Measurements from ENCODE around the gene FRG2. TPM values are rescaled to one million over a fixed set of nuclear protein-coding genes. Genes with fewer than 3 reads are reported as not detected.
"Not testable (repeated sequence)": the region's sequence is repeated elsewhere in the genome, so short reads cannot be mapped to it uniquely, and the experiment has no call there.

The FRG2 gene
- total RNA-seq, 1 experiment from 2014 or later: 0.23 TPM

DNA sequence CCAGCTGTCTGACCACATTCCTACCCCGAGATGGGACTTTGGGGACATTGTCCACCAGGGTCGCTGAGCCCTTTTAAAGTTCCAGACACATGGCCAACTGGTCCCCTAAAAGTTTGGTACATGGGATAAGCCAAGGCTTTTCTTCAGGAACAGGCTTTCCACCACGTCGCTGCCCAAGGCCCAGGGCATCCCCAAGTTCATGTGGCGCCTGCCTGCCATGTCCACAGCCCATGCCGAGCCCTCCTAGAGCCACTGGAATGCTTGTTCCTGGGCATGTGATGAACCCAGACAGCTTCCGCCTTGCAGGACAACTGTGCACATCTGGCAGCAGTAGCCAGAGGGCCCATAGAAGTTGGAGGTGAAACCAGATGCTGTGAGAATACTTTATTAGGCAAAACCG, 45.1 kb downstream of the FRG2 start:
- Mint-ChIP-seq H3K4me1 (ENCODE audit: low read depth, unreplicated experiment) (no peaks in the 10 kb centered on the region), H3K27me3 (ENCODE audit: insufficient read depth, unreplicated experiment) (no peaks in the 10 kb centered on the region), H3K27ac (ENCODE audit: unreplicated experiment) (no peak overlapping the region), H3K4me3 (ENCODE audit: unreplicated experiment) (no peak overlapping the region), H3K9me3 (ENCODE audit: unreplicated experiment) (no peaks in the 10 kb centered on the region), H3K36me3 (ENCODE audit: insufficient read depth, unreplicated experiment) (no peaks in the 10 kb centered on the region)
- intact Hi-C loops (cut with micrococcal nuclease; ENCODE audit: unreplicated experiment): no loop called here
- TF ChIP-seq, protein P1, sequence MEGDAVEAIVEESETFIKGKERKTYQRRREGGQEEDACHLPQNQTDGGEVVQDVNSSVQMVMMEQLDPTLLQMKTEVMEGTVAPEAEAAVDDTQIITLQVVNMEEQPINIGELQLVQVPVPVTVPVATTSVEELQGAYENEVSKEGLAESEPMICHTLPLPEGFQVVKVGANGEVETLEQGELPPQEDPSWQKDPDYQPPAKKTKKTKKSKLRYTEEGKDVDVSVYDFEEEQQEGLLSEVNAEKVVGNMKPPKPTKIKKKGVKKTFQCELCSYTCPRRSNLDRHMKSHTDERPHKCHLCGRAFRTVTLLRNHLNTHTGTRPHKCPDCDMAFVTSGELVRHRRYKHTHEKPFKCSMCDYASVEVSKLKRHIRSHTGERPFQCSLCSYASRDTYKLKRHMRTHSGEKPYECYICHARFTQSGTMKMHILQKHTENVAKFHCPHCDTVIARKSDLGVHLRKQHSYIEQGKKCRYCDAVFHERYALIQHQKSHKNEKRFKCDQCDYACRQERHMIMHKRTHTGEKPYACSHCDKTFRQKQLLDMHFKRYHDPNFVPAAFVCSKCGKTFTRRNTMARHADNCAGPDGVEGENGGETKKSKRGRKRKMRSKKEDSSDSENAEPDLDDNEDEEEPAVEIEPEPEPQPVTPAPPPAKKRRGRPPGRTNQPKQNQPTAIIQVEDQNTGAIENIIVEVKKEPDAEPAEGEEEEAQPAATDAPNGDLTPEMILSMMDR (IDR thresholded peaks at IDR 0.05; ENCODE audit: insufficient read depth in 1 of 2, low read depth in 1 of 2, low read length in 1 of 2, severe bottlenecking in 1 of 2, unreplicated experiment in 1 of 2): no peak
- ChIA-PET CTCF (no interaction called here), POLR2A (no interaction called here)
- H3K4me3 ChIP-seq (ENCODE audit: low read depth, low read length): no peak overlapping the region
- no peaks in the 10 kb centered on the region for H3K27me3 ChIP-seq (replicated peaks; ENCODE audit: control insufficient read depth, insufficient read depth, low read length)
- H3K36me3 ChIP-seq (ENCODE audit: control insufficient read depth, insufficient read depth, low read length): no peaks in the 10 kb centered on the region
- no peaks in the 10 kb centered on the region for H3K4me1 ChIP-seq
- no peak for DNase-seq
- no TSS peak for BruUV-seq (replicated peaks)
- no peaks in the 10 kb centered on the region for H3K9me3 ChIP-seq

DNA sequence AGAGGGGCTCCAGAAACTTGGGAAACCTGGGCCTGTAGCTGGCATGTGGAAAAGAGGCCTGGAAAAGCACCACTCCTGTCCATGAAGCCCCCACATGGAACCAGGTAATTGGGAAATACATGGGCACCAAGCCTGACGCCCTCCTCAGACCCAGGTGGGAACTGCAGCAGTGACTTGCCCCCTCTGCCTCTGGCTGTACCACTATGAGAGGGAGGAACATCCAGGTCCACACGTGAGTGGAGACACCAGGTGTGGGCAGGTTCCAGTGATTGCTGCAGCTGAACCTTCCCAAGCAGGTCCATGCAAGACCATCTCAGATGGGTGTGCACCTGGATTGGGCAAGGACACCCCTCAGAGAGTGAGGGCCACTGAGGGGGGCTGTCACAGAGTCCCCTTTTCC, 46.8 kb downstream of the FRG2 start:
- H3K27ac Mint-ChIP-seq (ENCODE audit: unreplicated experiment); H3K36me3 ChIP-seq (ENCODE audit: control insufficient read depth, insufficient read depth, low read length); DNase-seq; CTCF ChIA-PET; intact Hi-C loops (cut with micrococcal nuclease; ENCODE audit: unreplicated experiment); H3K4me1 Mint-ChIP-seq (ENCODE audit: low read depth, unreplicated experiment); POLR2A ChIA-PET; H3K9me3 ChIP-seq; H3K36me3 Mint-ChIP-seq (ENCODE audit: insufficient read depth, unreplicated experiment); BruUV-seq (replicated peaks); H3K9me3 Mint-ChIP-seq (ENCODE audit: unreplicated experiment); H3K27me3 ChIP-seq (replicated peaks; ENCODE audit: control insufficient read depth, insufficient read depth, low read length); H3K27me3 Mint-ChIP-seq (ENCODE audit: insufficient read depth, unreplicated experiment); H3K4me3 ChIP-seq (ENCODE audit: low read depth, low read length); H3K4me3 Mint-ChIP-seq (ENCODE audit: unreplicated experiment); H3K4me1 ChIP-seq: not testable (repeated sequence)

DNA sequence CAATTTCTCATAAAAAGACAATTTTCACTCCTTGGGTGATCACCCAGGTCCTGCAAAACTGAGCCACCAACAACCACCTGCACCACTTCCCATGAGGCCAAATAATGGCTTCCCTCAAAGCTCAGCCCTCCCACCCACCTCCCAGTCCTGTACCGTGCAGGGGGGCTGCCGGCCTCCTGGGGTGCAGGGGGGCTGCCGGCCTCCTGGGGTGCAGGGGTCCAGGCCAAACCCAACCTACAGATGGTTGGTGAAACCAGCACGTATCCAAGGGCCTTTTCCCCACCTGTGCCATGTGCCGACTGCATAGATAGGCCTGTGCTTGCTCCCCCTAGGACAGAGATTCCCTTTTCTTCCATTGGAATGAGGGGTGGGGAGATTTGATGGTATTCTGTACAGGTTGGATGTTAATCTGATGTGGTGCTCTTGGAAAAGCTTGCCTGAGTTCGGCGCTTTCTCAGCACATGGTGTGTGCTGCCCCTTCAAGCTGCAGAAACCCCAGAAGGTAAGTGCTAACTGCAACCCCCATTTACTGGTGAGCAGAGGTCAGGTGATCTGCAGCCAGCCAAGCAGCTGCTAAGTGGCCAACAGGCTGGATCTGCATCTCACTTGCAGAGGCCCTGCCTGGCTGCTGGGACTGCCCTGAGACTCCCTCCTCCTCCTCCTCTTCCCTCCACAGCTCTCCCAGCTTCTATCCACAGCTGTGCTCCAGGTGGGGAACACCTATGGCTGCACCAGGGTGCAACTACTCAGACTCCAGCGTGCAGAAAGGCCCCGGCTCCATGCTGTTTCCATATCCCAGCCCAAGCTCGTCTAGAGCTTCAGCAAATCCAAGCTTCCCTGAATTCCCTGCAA, 47.6 kb downstream of the FRG2 start:
- POLR2A ChIA-PET: no interaction called here
- TF ChIP-seq, protein P1 (IDR thresholded peaks at IDR 0.05; ENCODE audit: insufficient read depth in 1 of 2, low read depth in 1 of 2, low read length in 1 of 2, severe bottlenecking in 1 of 2, unreplicated experiment in 1 of 2): no peak
- CTCF ChIA-PET: no interaction called here
- Mint-ChIP-seq H3K27me3 (ENCODE audit: insufficient read depth, unreplicated experiment) (peaks cover 5% of the 10 kb centered on the region), H3K27ac (ENCODE audit: unreplicated experiment) (no peak overlapping the region), H3K9me3 (ENCODE audit: unreplicated experiment) (no peaks in the 10 kb centered on the region), H3K4me3 (ENCODE audit: unreplicated experiment) (no peak overlapping the region), H3K4me1 (ENCODE audit: low read depth, unreplicated experiment) (no peaks in the 10 kb centered on the region), H3K36me3 (ENCODE audit: insufficient read depth, unreplicated experiment) (no peaks in the 10 kb centered on the region)
- no TSS peak for BruUV-seq (replicated peaks)
- no peaks in the 10 kb centered on the region for H3K9me3 ChIP-seq
- H3K4me1 ChIP-seq: no peaks in the 10 kb centered on the region
- DNase-seq: no peak
- no peaks in the 10 kb centered on the region for H3K27me3 ChIP-seq (replicated peaks; ENCODE audit: control insufficient read depth, insufficient read depth, low read length)
- no peak overlapping the region for H3K4me3 ChIP-seq (ENCODE audit: low read depth, low read length)
- no peaks in the 10 kb centered on the region for H3K36me3 ChIP-seq (ENCODE audit: control insufficient read depth, insufficient read depth, low read length)
- intact Hi-C loops (cut with micrococcal nuclease; ENCODE audit: unreplicated experiment): no loop called here

Other genes with a start within 250 kb of the FRG2 start
- gene FRG1, start 86.4 kb downstream of the FRG2 start, total RNA-seq (2022): 29.4 and 40.0 TPM in 2 replicates
- gene DBET, start 37.2 kb upstream of the FRG2 start, total RNA-seq (2022): not detected in 2 replicates
- not detected in 2 replicates for gene DUX4, start 146.5 kb upstream of the FRG2 start, total RNA-seq (2022)